RWPE1 (cell line): ENCODE data around the gene ZBED3.
A peak's percentile ranks its signal among the peaks of the same experiment; 100 is the strongest.

Source experiments
- CTCF ChIA-PET: fragments of 350-600 bp; sonication (Branson Sonifier 250); formaldehyde crosslinking; extraction: SDS; loops from one replicate; lab custom pipeline; 2021; lab: Yijun Ruan, JAX
- POLR2A ChIA-PET: fragments of 400-600 bp; formaldehyde crosslinking; extraction: SDS; loops from one replicate; lab custom pipeline; 2020; ENCODE audit warnings: antibody characterized with exemption; ENCODE audit not compliant: low non-redundant PET; lab: Yijun Ruan, JAX
- DNase-seq: peaks from one replicate; pipeline ENCODE4 v3.0.0; 2012; ENCODE audit warnings: low spot score
- H3K27ac ChIP-seq: fragments of 450-650 bp; 2 replicates; pipeline ENCODE4 v1.5.1; 2017
- CTCF ChIP-seq: fragments of 450-650 bp; conservative IDR thresholded peaks from 2 replicates; pipeline ENCODE4 v1.5.1; 2017; ENCODE audit warnings: low read depth, mild to moderate bottlenecking

The ZBED3 gene

GRCh38 chr5:77102549-77102948, 15.5 kb upstream of the ZBED3 start:
- H3K27ac ChIP-seq, result no peak overlapping the region
- DNase-seq, result no peak
- no peak for TF ChIP-seq CTCF
- POLR2A ChIA-PET, result interaction anchor here (0.5 kb wide), 1 partner anchor 14 kb away, joined by 3 read pairs; no protein-coding TSS in a partner anchor
- CTCF ChIA-PET, result interaction anchor here (0.6 kb wide), 1 partner anchor 397 kb away, joined by 5 read pairs; no protein-coding TSS in a partner anchor

GRCh38 chr5:77101298-77101697, 14.2 kb upstream of the ZBED3 start:
- POLR2A ChIA-PET, result no interaction called here
- CTCF ChIA-PET, result interaction anchor here (0.6 kb wide), 1 partner anchor 11 kb away, joined by 3 read pairs; no protein-coding TSS in a partner anchor
- H3K27ac ChIP-seq, result no peak overlapping the region
- peak; percentile 68 for DNase-seq
- no peak for TF ChIP-seq CTCF

DNA sequence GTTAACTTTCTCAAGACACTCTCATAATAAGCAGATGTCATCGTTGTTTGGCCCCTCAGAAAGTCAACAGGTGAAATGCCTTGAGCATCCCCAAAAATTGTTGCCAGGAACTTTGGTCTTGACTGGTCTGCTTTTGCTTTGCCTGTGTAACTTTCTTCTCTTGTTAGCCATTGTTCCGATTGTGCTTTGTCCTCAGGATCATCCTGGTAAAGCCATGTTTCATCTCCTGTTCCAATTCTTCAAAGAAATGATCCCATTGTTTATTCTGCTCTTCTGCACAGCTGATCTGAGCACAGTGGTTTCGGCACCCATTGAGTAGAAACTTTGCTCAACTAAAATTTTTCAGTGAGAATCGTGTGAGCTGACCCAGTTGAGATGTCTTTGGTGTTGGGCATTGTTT, 8.1 kb upstream of the ZBED3 start:
- ChIA-PET CTCF (interaction anchor here (0.6 to 1.0 kb wide), 2 partner anchors 18 to 40 kb away, joined by 3 to 4 read pairs; no protein-coding TSS in a partner anchor), POLR2A (interaction anchor here (0.6 kb wide), 1 partner anchor 82 kb away, joined by 3 read pairs; no protein-coding TSS in a partner anchor)
- H3K27ac ChIP-seq, result no peak overlapping the region
- no peak for DNase-seq
- no peak for TF ChIP-seq CTCF

GRCh38 chr5:77087484-77088261, 588 bp upstream of the ZBED3 start:
- CTCF ChIA-PET, result interaction anchor here (0.6 to 1.2 kb wide), 5 partner anchors 11 to 318 kb away, joined by 3 to 5 read pairs (median 3); no protein-coding TSS in a partner anchor
- POLR2A ChIA-PET, result no interaction called here

GRCh38 chr5:77086368-77086688, 757 bp downstream of the ZBED3 start:
- no peak for DNase-seq
- H3K27ac ChIP-seq, result peak overlapping the region; percentile 90
- TF ChIP-seq CTCF, result no peak
- ChIA-PET POLR2A (interaction anchor here (0.5 kb wide), 1 partner anchor 38 kb away, joined by 3 read pairs; no protein-coding TSS in a partner anchor), CTCF (interaction anchor here (1.0 to 2.1 kb wide), 4 partner anchors 9 to 406 kb away, joined by 3 to 18 read pairs (median 4); partner anchors contain the start of gene WDR41)

More at GRCh38 chr5:77087484-77088261, 588 bp upstream of the ZBED3 start:
- no peak for TF ChIP-seq CTCF
- peak overlapping the region; percentile 90 for H3K27ac ChIP-seq
- no peak for DNase-seq

- H3K27ac ChIP-seq, result no peak overlapping the region
- TF ChIP-seq CTCF, result no peak
- DNase-seq, result no peak
- ChIA-PET CTCF (interaction anchor here (0.7 kb wide), 1 partner anchor 52 kb away, joined by 3 read pairs; no protein-coding TSS in a partner anchor), POLR2A (no interaction called here)
Measured at GRCh38 chr5:77083088-77083487, 4.0 kb downstream of the ZBED3 start.
